H1 (cell line): ENCODE data around the gene KCNAB2.

Experiments used
- BACH1 ChIP-seq: IDR thresholded peaks from 2 replicates; pipeline ENCODE4 v1.6.1; 2012; ENCODE audit warnings: low read length, improper control_type of control experiment
- CBX8 ChIP-seq: fragments of 300-800, 300-1000 bp; sonication (generic); IDR thresholded peaks from 2 replicates; pipeline ENCODE4 v1.7.1; 2016; ENCODE audit warnings: low read depth, low read length, borderline replicate concordance
- KDM1A ChIP-seq: fragments of 200-600, 300-600 bp; sonication (generic); IDR thresholded peaks from 2 replicates; pipeline ENCODE4 v1.7.1; 2016; ENCODE audit warnings: mild to moderate bottlenecking, low read length, borderline replicate concordance
- PHF8 ChIP-seq: fragments of 200-600 bp; sonication (generic); conservative IDR thresholded peaks from 2 replicates; pipeline ENCODE4 v1.7.1; 2012; ENCODE audit warnings: low read depth, mild to moderate bottlenecking, inconsistent platforms, low read length, moderate library complexity
- POLR2AphosphoS5 ChIP-seq: IDR thresholded peaks from 2 replicates; pipeline ENCODE4 v1.6.1; 2011; ENCODE audit warnings: low read depth, low read length
- RAD21 ChIP-seq, 2 experiments: IDR thresholded peaks in 1 of 2; conservative IDR thresholded peaks in 1 of 2; 2 replicates each; pipeline ENCODE4 v1.6.1; 2011; ENCODE audit warnings: low read depth in 2 of 2, low read length in 2 of 2, improper control_type of control experiment in 1 of 2, inconsistent platforms in 1 of 2, mild to moderate bottlenecking in 1 of 2, moderate library complexity in 1 of 2
- SAP30 ChIP-seq: fragments of 300-600 bp; sonication (generic); IDR thresholded peaks from 2 replicates; pipeline ENCODE4 v1.7.1; 2012; ENCODE audit warnings: low read length, moderate library complexity, mild to moderate bottlenecking, inconsistent platforms; ENCODE audit not compliant: insufficient read depth, insufficient replicate concordance
- SIN3A ChIP-seq, 2 experiments: IDR thresholded peaks in 1 of 2; conservative IDR thresholded peaks in 1 of 2; 2 replicates each; pipeline ENCODE4 v1.6.1; 2011 to 2012; ENCODE audit warnings: low read length in 2 of 2, improper control_type of control experiment in 1 of 2, low read depth in 1 of 2, mild to moderate bottlenecking in 1 of 2
- SUZ12 ChIP-seq: fragments of 200-600 bp; sonication (generic); IDR thresholded peaks from 2 replicates; pipeline ENCODE4 v1.6.1; 2012; ENCODE audit warnings: mild to moderate bottlenecking, inconsistent platforms, low read length, moderate library complexity, mixed read lengths
- TEAD4 ChIP-seq: IDR thresholded peaks from 2 replicates; pipeline ENCODE4 v1.6.1; 2012; ENCODE audit warnings: low read depth, low read length, inconsistent platforms, mixed read lengths
- YY1 ChIP-seq: IDR thresholded peaks from 2 replicates; pipeline ENCODE4 v1.6.1; 2011; ENCODE audit warnings: low read depth, mild to moderate bottlenecking, low read length
- TF ChIP-seq, protein P1 (sequence below), 3 experiments: IDR thresholded peaks; 1 replicate in 2 of 3; 2 replicates in 1 of 3; pipeline versions ENCODE4 v1.5.1 to v1.6.1; 2011; ENCODE audit warnings: low read length in 3 of 3, mild to moderate bottlenecking in 3 of 3, inconsistent platforms in 2 of 3, low read depth in 1 of 3, moderate library complexity in 1 of 3; ENCODE audit not compliant: insufficient read depth in 1 of 3; ENCODE audit errors: control extremely low read depth in 1 of 3

DNA sequence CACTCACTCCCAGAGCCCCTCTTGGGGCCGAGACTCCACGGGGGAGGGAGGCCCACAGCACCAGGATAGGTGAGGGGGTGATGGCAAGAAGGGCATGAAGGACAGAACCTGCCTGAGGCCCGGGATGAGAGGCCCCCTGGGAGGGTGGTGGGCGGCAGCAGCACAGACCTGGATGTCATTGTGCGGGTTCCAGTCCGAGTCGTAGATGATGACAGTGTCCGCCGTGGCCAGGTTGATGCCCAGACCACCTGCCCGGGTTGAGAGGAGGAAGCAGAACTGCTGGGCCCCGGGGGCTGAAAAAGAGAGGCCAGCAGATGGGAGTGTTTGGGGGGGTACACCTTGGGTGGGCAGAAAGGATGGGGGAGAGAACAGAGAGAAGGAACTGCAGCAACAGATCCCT, 84.3 kb downstream of the KCNAB2 start:
- no peak for TF ChIP-seq POLR2AphosphoS5
- TF ChIP-seq, protein P1, sequence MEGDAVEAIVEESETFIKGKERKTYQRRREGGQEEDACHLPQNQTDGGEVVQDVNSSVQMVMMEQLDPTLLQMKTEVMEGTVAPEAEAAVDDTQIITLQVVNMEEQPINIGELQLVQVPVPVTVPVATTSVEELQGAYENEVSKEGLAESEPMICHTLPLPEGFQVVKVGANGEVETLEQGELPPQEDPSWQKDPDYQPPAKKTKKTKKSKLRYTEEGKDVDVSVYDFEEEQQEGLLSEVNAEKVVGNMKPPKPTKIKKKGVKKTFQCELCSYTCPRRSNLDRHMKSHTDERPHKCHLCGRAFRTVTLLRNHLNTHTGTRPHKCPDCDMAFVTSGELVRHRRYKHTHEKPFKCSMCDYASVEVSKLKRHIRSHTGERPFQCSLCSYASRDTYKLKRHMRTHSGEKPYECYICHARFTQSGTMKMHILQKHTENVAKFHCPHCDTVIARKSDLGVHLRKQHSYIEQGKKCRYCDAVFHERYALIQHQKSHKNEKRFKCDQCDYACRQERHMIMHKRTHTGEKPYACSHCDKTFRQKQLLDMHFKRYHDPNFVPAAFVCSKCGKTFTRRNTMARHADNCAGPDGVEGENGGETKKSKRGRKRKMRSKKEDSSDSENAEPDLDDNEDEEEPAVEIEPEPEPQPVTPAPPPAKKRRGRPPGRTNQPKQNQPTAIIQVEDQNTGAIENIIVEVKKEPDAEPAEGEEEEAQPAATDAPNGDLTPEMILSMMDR (IDR thresholded peaks at IDR 0.05; ENCODE audit: control extremely low read depth in 1 of 3, insufficient read depth in 1 of 3, low read depth in 1 of 3, low read length in 3 of 3), result no peak
- TF ChIP-seq SIN3A (conservative IDR thresholded peaks at IDR 0.05 in 1 of 2, IDR thresholded peaks at IDR 0.05 in 1 of 2; ENCODE audit: low read depth in 1 of 2, low read length in 2 of 2), result no peak
- no peak for TF ChIP-seq YY1
- no peak for TF ChIP-seq CBX8
- TF ChIP-seq SUZ12, result no peak
- no peak for TF ChIP-seq RAD21 (IDR thresholded peaks at IDR 0.05 in 1 of 2, conservative IDR thresholded peaks at IDR 0.05 in 1 of 2; ENCODE audit: low read depth in 2 of 2, low read length in 2 of 2)
- no peak for TF ChIP-seq TEAD4
- no peak for TF ChIP-seq PHF8
- TF ChIP-seq BACH1, result no peak
- no peak for TF ChIP-seq SAP30
- no peak for TF ChIP-seq KDM1A
